ENCODE data around the gene OXGR1.
"Not testable (repeated sequence)": the region's sequence is repeated elsewhere in the genome, so short reads cannot be mapped to it uniquely, and the experiment has no call there.

The OXGR1 gene

GRCh38 chr13:96994017-96994857 lies at the start of gene OXGR1:
Gene OXGR1 (minus strand): TSS chr13:96994476. CDS start chr13:96987759, 6,717 bp downstream.
- no peak for DNase-seq (ENCODE audit: low spot score)

DNA sequence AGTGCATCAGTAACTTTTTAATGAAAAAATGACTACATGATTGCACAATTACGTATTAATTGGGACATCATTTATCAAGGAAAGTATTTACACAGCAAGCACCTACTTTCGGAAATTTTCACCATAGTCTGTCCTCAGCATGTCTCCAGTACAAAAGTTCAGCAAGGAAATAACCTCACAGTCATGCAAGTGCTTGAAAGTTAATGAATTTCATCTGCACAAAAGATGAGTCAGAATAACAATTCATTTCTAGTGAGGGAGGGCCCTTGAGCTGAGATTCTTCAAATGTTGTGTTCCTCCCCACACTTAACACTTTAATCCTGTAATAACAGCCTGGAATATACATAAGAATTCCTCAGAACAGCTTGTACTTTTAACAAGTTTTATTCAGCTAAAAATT lies 49.0 kb upstream of the OXGR1 start:
- no peak for DNase-seq (ENCODE audit: low spot score)

DNA sequence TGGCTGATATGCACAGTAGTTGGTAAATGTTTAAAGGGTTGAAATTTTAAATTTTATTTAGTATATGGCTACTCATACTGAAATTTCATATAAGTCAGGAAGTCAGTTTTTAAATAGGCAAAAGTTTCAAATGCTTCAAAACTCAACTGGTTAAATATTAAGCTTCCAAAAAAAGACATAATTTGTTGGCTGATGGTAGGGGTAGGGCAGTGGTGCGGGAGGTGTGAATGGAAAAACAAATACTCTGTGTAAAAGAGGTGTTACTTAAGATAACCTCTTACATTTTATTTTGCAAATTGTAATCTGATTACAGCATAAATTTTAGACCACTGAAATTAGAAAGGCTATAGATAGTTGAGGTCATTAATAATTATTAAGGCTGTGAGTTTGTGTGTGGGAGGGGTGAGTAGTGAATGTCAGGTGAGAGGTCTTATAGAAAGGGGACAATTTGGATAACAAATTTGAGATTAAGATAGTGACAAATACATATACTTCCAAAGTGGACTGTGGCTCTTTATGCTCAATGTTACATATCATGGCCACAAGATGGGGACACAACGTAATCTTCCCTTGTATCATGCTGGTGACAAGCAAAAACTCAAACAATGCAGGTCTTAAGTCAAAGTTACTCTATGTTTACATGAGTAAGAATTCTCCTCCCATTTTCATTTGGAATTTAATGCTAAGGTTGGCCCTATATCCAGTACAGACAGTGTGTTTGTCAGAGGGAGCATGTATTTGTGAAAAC lies 36.6 kb upstream of the OXGR1 start:
- no peak for DNase-seq (ENCODE audit: low spot score)

DNA sequence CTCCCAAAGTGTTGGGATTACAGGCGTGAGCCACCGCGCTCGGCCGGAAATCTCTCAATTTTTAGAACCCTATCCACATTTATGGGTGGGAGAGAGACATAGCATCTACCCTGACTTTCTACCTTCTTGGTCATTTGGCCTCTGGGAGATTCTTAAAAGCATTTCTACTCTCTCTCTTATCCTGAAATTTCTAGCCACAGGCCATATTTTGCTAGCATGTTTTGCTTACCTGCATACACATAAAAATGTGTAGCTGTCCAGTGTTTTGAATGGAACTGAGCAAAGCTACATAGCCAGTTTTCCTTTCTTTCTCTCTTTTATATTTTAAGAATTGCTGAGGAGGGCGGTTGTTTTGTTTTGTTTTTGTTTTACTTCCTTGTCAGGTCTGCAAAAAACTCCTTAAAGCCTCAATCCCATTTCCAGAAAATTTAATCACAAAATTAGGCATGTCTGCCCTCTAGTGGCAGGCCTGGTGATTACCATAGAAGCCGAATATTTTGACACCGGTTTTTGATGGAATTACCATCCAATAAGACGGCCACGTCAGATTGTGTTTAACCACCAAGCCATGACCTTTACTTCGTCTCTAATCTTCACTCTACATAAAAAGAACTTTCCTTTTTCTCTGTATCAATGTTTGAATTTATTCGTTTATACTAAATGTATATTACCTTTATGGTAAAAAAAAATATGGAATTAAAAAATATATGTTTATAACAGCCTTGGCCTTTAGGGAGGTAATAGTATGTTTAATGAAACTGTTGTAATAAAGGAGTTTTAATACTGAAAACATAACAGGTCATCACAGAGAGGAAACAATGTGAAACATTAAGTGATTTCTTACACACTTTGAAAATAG lies 34.4 kb upstream of the OXGR1 start:
- DNase-seq (ENCODE audit: low spot score) = peak; percentile 25

GRCh38 chr13:97027162-97027554 lies 32.9 kb upstream of the OXGR1 start:
- no peak for DNase-seq (ENCODE audit: low spot score)

- DNase-seq (ENCODE audit: low spot score) = no peak
Observed at GRCh38 chr13:97026531-97027161, 32.4 kb upstream of the OXGR1 start.

GRCh38 chr13:97023812-97024211 lies 29.5 kb upstream of the OXGR1 start:
- DNase-seq (ENCODE audit: low spot score) = not testable (repeated sequence)

GRCh38 chr13:97023117-97023516 lies 28.8 kb upstream of the OXGR1 start:
- no peak for DNase-seq (ENCODE audit: low spot score)

DNA sequence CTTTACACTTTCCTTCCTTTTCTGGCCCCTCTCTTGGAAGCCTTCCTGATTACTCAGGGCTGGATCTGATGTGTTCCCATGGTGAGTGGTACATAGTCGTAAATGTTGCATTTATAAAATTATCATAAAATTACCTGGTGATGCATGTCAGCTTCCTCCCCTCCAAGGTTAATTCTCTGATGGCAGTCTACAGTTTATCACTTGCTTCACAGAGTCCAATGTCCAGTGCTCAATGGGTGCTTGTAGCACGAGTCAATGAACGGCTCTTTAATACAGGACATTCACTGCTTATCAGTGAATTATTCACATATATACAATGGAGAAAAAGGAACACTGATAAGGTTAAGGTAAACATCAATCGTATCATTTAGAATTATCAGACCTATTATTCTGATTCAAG lies 27.0 kb upstream of the OXGR1 start:
- no peak for DNase-seq (ENCODE audit: low spot score)

DNA sequence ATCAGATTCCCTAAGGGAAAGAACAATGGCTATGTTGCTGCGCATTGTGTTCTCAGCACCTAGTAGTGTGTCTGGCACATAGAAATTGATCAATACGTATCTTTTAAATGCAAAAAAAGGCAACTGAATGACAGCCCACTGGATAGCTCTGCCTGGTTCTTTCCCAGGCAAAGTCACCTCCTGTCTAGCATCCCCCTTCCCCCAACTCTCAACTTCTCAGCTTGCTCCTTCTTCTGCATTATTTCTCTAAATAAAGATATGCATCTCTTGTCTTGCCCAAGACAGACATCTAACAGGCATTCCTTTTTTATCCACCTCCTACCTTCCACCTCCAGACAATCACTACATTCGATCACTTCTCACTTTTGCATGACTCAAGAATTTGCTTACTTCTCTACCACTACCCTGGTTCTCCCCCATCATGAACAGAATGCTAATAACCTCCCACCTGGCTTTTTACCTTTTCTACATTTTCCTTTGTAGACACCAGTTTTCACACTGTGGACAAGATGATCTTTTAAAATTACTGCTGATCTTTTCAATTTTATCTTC lies 26.5 kb upstream of the OXGR1 start:
- DNase-seq (ENCODE audit: low spot score) = no peak

- no peak for DNase-seq (ENCODE audit: low spot score)
Observed at GRCh38 chr13:97020194-97020593, 25.9 kb upstream of the OXGR1 start.

- DNase-seq (ENCODE audit: low spot score) = no peak
Observed at GRCh38 chr13:97019236-97019635, 25.0 kb upstream of the OXGR1 start.

- DNase-seq (ENCODE audit: low spot score) = peak; percentile 25
Observed at GRCh38 chr13:97018029-97018819, 23.9 kb upstream of the OXGR1 start.

DNA sequence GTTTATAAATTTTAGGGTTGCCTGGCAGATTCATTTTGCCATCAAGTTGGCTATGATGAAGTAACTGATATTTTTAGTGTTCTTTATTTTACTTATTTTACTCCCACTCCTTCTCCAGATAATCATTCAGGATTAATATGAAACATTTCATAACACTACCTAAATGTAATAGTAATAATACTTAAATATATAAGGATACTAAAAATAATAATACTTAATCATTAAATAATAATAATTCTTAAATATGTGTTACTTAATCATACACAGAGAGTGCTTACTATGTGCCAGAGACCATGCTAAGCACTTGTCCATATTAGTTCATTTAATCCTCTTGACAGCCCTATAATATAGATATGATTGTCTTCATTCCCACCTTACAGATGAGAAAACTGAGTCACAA lies 23.0 kb upstream of the OXGR1 start:
- DNase-seq (ENCODE audit: low spot score) = no peak

DNA sequence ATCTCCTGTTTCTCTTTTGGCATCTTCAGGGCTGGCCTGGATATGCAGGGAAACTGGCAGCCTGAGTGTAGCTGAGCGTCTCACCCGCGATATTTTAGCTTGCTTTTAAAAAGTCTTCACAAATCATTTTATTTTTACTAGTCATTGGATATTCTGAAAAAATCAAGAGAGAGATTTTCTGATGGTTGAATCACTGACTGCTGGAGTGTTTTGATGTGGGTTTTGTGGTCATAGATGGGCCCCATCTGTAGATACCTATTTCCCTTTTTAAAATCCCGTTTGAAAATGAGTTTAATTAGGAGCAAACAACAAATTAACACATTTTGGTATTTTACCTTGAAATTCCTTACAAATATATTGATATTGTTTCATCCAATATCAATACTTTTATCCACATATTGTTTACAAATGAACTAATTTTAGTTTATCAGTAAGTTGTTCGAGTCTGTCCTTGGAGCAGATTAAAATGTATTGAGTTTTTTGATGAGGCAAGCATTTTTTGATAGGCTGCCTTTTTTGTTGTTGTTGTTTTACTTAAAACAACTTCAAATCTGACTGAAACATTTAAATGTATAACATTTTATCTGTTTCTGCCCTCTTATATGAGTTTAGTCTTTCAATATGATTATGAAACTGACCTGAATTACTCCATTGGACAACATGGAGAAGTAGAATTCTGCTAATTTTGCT lies 21.5 kb upstream of the OXGR1 start:
- DNase-seq (ENCODE audit: low spot score) = peak; percentile 9

- DNase-seq (ENCODE audit: low spot score) = no peak
Observed at GRCh38 chr13:97012251-97013048, 18.2 kb upstream of the OXGR1 start.

GRCh38 chr13:97011446-97012131 lies 17.3 kb upstream of the OXGR1 start:
- no peak for DNase-seq (ENCODE audit: low spot score)

DNA sequence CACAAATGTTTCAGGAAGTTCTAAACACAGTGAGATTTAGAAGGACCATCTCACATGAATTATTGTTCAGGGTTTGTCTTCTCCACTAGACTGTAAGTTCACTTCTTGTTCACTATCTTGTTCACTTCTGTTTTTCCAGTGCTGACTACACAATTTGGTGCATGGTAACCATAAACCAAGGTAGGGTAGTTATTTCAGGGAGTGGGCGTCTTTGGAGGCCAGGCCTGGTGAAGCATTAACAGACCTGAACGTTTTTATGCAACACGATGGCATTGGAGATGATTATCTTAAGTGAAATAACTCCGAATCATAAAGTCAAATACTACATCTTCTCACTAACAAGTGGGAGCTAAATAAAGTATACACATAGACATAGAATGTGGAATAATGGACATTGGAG lies 14.4 kb upstream of the OXGR1 start:
- no peak for DNase-seq (ENCODE audit: low spot score)

All from CD4-positive, alpha-beta T cell treated with Interleukin-6 at 100 ng/mL for 8 hours (primary cell).